GM19438 (cell line): Measurements from ENCODE around the gene TMEM97.

Experiments
- ATAC-seq: cut with Tn5 transposase; IDR thresholded peaks from one replicate; pipeline ENCODE4 v1.9.1; 2021; ENCODE audit warnings: low read depth; ENCODE audit not compliant: unreplicated experiment

TMEM97 gene

DNA sequence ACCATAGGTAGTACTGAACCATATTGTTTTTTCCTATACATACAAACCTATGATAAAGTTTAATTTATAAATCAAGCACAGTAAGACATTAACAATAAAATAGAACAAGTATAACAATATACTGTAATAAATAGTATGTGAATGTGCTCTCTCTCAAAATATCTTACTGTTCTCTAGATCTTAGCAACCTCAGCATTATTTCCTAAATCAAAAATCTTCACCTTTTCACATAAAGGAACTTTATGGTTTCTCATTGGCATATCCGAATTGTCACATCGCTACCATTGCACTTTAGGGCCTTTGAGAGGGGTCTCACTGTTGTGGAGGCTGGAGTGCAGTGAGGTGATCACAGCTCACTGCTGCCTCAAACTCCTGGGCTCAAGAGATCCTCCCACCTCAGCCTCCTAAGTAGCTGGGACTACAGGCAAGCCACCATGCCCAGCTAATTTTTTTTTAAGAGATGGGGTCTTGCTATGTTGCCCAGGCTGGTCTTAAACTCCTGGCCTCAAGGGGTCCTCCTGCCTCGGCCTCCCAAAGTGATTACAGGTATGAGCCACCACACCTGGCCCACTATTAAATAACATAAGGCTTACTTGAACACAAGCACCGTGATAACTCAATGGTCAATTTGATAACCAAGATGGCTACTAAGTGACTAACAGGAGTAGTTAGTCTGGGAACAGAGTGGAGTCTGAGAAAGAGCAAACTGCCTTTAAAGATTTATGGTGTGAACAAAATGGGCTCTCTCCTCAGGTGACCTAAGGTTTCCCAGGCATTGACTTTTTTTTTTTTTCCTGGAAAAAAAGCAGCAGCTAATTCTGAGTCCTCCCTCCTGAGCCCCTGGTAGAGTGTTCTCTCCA lies 2.9 kb upstream of the TMEM97 start:
- ATAC-seq: no peak

DNA sequence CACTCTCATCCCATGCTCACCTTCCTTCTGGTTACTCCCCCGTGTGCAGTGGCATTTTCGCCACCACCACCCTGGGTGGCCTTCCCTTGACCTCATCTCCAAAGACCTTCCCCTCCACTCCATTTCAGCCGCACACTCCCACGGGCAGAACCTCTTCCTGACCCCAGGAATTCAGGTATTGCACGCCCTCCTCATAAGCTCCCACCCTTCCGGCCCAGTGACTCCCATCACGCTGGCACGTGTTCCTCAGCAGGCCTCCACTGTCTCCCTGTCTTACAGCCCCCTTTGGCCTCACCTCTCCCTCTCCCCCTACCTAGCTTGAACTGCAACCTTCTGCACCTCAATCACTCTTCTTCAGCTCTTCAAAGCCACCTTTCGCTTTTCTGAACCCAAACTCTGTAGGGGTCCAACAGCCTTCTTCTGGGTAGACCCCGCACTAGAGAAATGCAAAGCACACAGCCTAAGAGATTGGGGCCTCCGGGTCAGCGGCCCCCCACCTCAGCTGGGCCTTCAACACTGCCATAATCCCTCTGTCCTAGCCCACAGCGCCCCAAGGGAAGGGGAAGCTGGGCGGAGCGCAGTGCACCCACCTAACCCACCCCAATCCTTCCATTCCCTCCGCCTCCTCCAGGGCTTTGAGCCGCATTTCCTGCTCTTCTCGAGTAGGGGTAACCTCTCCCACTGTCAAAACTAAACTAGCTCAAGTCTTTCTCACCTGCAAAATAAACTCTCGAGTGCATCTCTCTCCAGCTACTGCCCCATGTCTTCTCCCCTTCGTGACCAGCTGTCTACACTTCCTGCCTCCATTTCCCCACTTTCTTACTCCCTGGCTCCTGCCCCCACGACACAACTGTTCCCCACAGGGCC lies 1.7 kb upstream of the TMEM97 start:
- ATAC-seq: no peak

DNA sequence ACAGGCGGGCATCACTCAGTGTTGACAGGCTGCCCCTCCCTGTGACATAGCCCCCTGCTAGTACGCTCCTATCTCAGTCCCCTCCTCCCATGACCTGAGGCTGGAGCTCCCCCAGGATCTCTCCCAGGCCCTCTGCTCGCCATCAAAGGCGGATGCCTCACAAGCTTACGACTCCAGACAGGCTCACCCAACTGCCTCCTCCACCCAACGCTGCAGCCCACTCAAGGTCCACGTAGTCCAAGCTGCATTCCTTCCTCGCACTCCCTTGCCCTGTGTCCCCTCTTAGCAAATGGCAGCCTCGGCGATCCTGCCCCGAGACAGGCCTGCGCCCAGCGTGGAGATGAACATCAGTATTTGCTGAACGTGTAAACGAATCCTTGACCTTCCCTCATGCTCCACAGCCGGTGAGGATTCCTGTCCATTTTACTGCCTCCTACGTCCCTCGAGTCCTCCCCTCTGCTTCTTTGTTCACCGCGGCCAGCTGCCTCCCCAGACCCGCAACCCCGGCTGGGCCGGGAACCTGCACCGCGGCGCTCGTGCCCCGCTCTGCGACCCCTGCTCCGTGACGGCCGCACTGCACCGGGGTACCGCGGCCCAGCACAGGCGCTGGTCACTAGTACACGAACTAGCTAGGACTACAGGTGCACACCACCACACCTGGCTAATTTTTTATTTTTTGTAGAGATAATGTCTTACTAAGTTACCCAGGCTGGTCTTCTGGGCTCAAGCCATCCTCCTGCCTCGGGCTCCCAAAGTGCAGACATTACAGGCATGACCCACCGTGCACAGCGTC lies 838 bp upstream of the TMEM97 start:
- ATAC-seq: no peak

DNA sequence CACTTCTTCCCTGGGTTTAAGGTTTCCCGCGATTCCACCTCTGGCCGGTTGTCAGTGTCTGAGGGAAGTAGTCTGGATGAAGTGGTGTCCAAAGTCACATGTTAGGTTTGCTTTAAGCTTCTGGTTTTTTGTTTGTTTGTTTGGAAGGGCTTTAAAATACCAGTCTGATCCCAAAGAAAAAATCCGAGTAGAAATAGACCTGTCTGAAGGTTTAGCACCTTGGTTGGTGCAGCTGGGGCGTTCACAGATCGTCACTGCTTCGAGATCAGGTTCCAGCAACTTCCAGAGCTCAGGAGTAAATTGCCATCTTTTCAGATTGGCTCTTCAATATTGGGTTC lies 567 bp downstream of the TMEM97 start:
- no peak for ATAC-seq

DNA sequence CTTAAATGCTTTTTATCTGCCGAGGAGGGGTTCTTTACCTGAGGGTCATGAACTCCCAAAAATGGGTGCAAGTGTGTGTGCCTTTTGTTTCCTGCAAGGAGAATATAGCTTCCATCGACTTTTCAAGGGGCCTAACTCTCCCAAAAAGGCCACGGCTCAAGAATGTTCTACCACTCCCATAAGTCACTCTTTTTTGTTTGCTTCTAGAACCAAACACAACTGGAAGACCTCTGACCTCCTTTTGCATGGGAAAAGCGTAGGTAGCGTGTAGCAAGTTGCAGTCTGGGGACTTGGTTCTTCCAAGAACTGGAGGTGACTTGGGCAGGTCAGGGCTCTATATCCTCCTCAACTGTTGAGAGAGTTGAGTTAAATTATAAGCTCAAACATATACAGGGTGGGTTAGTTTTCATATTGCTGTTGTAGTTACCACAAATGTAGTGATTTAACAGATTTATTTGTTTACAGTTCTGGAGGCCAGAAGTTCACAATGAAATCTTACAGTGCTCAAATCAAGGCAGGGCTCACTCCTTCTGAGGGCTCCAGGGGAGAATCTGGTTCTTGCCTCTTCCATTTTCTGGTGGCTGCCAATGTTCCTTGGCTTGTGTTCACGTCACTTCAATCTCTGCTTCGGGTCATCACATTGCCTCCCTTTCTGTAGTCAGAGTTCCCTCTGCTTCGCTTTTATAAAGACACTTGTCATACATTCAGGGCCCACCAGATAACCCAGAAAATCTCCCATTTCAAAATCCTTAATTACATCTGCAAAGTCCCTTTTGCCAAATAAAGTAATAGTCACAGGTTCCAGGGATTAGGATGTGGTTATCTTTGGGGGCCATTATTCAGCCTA lies 1.4 kb downstream of the TMEM97 start:
- ATAC-seq: no peak

DNA sequence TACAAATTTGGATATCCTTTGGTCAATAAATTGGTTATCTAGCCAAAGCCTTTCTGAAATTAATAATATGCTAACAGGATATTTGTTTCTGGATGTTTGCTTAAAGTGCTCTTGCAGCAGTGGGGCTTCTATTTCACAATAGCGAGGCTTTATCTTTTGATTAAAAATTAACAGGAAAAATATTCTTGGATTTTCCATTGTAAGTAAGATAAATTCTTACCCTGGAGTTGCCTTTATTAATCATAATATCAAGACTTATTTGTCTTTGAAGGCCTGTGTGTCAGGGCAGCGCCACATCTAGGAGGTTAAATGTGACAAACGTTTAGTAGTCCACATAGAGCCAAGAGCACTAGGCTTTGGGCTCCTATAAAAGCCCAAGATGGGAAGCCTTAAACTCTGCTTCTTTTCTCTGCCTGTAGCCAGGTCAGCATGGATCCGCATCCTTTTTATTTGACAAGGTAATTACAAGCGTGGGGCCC lies 5.3 kb downstream of the TMEM97 start:
- no peak for ATAC-seq

DNA sequence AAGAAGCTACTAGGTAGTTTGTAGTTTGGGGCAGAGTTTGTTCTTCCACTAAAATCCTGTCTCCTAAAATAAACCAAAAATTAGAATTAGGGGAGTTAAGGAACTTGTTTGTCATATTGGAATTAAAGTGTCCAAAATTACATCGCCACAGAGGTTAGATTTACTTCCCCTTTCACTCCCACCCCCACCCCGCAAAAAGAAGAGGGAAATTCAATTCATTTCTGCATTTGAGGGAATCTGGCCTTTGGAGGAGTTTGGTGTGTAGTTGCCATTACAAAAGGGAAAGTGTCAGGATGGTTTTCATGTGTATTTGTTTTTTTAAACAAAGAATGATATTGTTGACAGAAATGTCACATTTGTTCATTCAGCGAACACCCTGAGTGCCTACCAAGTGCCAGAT lies 5.8 kb downstream of the TMEM97 start:
- no peak for ATAC-seq

DNA sequence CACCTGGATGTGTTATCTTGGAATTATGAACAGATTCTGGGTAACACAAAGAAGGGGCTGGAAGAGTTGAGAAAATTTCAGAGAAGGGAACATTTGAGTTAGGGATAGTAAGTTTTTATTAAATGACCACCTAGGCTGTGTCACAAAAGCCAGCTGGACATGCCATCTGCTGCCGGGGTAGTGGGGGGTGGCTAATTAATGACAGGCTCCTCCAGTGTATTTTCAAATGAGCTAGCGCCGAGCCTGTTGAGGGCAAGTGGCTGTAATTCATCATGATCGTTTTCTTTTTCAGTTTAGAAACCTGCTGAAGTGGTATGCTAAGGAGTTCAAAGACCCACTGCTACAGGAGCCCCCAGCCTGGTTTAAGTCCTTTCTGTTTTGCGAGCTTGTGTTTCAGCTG lies 6.2 kb downstream of the TMEM97 start:
- no peak for ATAC-seq

DNA sequence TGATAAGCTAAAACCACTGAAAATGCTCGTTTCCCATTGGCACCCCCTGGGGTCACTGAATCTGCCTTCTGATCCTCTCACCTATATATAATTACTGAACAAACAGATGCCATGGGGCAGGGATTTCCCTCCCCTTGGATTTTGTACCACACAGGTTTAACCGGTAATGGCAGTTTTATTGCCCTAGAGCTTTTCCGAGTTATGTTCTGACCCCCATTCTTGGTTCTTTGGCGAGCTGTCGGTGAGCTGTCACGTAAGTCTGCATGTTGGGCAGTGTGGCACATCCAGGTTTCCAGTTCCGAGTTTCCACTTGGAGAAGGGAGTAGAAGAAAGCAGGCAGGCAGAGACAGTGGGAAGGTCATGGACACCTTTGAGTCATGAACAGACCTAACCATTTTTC lies 7.1 kb downstream of the TMEM97 start:
- no peak for ATAC-seq

DNA sequence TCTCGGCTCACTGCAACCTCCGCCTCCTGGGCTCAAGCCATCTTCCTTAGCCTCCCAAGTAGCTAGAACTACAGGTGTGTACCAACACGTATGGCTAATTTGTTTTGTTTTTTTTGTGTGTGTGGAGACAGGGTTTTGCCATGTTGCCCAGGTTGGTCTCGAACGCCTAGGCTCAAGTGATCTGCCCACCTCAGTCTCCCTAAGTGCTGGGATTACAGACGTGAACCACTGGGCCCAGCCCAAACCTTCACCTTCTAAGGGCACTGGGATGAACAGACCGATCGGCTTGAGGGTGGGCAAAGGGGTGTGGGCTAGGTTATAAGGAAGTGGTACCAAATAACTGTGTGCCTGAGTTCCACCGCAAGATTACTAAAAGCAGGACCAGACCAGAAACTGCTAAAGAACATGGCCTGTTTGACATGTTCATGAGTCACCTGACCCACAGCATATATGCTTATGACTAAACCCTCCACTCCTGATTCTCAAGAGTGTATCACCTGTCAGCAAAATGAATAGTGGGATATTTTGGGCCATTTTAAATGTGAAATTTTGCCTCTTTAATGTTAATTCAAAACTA lies 8.1 kb downstream of the TMEM97 start:
- no peak for ATAC-seq

DNA sequence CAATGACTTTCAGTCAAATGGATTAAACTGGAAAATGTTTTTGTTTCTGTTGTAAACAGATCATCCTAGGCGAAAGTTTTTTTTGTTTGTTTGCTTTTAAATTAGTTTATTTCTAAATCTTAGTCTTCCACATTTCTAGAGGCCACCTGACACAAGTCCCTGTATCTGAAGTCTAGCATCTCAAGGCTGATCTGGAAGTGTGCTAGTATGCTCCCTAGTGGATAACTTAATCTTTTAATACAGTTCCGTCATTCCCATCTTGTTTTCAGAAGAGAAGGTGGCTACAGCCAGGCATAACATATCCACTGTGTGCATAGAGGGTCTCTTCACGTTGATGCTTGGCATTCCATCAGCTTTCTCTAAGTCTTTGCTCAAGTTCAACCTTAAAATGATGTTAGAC lies 8.7 kb downstream of the TMEM97 start:
- no peak for ATAC-seq

DNA sequence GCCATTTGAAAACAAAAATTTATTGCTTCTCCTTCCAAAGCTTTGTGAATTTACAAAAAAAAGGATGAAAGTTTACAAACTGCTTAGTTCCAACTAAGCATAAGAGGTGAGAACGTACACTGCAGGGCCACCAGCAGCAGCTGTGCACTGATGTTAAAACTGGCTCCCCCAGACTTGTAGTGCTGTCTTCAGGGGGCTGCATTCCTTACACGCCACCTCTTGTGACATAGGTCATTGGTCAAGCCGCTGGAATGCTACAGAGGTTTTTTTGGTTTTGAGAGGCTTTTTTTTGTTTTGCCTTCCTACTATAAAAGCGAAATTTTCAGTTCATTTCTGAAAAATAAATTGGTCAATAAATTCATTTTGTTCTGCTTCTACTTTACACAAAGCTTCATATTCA lies 9.3 kb downstream of the TMEM97 start:
- no peak for ATAC-seq

DNA sequence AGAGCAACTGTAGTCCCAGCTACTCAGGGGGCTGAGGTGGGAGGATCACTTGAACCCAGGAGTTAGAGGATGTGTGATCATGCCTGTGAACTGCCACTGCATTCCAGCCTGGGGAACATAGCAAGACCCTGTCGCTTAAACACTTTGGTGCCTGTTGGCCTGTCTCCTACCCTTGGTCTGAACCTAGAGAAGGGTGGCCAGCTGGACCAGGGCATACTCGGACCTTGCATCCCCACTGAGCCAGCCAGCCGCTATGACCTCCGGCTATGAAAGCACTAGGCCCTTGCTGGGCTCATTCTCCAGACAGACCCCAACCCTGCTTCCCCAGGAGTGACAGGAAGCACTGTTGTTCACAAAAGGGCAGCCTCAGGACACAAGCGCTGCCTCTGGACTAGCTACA lies 11.7 kb downstream of the TMEM97 start:
- ATAC-seq: no peak

DNA sequence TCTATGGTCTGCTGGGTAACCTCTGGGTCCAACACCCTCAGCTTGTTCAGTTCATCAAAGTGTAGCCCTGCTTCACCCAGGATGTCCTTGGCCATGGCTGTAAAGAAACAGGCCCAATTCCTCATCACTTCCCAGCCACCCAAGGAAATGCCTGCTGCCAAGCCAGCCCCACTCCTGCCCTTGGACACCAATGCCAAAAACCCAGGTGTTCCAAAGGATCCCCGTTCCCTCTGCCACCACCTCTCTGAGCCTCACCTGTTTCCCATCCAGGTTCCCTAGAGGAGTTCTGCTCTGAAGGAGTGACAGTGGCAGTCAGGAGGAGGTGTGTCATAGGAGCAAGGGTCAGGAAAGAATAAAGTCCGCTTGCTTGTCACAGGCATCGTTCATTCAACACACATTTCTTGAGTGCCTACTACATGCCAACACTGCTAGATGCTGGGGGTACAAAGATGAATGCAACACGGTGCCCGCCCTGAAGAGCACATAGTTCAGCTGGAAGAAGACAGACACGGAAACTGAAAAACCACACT lies 13.0 kb downstream of the TMEM97 start:
- no peak for ATAC-seq

DNA sequence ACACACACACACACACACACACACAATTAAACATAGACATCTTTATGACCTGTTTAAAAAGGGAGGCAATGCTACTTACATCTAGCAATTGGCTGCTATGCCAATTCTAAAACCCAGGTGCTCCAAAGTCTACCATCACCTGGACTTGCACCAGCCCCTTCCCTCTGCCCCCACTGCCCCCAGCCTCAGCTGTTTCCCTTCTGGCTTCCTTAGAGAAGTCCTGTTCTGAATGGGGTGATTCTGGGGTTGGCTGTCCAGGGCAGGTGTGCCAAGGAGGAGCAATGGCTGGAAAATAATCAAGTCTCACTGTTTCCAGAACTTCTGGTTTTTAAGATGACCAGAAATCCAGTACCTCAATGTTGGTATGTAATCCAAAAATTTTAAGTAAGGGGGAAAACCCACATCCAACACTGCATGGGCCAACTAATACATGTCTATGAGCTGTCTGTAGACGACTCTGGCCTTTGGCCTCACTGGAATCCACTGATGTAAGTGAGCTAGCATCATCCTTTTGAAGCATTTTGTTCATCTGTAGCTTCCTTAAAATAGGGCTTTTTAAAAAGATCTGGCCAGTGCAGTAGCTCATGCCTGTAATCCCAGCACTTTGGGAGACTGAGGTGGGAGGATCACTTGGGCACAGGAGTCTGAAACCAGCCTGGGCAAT lies 14.2 kb downstream of the TMEM97 start:
- no peak for ATAC-seq

DNA sequence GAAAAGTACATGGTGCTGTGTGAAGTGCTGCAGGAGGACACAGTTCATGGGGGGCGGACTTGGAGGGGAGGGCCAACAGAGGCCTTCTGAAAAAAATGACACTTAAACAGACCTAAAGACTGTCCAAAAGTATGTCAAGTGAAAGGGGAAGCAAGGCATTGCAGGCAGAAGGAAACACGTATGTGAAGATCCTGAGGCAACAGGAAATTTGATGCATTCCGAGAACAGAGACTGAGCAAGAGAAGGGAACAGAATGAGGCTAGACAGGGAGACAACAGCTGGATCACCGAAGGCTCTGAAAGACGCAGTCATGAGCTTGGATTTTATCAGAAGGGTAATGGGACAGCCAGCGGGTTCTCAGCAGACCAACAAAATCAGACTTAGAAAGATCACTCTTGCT lies 15.2 kb downstream of the TMEM97 start:
- no peak for ATAC-seq

DNA sequence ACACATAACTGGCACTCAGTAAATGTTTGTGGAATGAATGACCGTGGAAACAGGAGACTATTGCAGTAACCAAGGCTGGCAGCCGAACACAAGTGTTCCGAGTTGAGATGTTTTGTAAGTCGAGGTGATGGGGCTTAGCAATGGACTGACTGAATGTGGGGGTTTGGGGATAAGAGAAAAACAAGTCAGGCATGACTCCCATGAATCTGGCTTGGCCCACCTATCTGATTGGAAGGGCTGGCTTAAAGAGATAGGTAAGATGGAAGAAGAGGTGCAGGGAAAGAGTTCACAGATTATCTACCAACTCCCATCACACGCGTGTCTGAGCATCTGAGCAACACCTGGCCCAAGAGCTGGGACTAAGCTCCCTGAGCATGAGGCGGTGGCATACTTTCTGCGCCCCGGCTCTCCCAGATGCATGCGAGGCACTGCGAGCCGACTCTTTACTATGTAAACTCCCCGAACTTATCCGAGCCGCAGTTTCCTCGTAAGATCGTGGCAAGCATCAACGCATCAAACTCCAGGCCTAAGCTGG lies 15.7 kb downstream of the TMEM97 start:
- no peak for ATAC-seq

DNA sequence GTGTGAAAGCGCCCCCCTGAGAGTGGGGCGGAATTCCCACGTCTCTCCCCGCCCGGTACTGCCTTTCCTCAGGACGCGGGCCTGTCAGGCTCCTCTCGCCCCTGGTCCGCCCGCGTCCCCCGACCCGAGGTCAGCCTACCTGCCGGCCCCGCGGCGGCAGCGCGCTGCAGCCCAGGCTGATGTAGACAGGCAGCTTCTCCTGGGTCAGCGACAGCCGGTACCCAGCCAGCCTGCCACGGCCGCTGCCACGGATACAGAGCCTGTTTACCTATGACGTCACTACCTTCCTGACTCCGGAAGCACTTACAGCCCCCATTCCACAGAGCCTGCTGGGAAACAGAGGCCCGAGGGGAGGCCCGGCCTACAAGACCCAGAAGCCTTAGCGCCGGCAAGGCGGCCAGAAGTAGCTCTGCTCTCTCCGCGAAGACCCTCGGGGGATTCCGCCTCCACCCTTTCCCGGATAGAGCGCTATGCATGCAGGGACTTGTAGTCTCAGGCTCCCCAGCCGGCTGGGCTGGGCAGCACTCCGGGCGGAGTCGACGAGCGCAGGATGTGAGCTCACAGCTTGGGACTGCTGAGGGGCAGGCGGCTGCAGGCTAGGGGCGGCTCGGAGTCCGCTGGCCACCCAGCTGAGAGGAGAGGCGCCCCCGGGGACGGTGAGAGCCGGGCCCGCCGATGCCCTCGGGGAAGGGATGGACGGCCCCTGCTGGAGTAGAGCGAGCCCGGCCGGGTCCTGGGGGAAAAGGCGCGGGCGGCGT lies 16.4 kb downstream of the TMEM97 start, which contains the start of the genes IFT20 and TNFAIP1:
TSS of gene IFT20 (minus strand) at position 272 of the 758 bp plus-strand sequence. CDS start 3,487 bp downstream, outside the sequence.
TSS of gene TNFAIP1 (plus strand) at position 561 of the 758 bp plus-strand sequence. CDS start 3,761 bp downstream, outside the sequence.
- peak; percentile 93 for ATAC-seq
